Aorta (tissue), 5 donors: Measurements from ENCODE around the gene INSM1. TPM values are rescaled to one million over a fixed set of nuclear protein-coding genes. Genes with fewer than 3 reads are reported as not detected.

Source experiments
- ATAC-seq: fragments of 200-7000 bp; cut with Tn5 transposase; one replicate; pipeline ENCODE4 v1.9.1; 2022; ENCODE audit warnings: moderate library complexity; ENCODE audit not compliant: low FRiP score
- DNase-seq, 2 donors: peaks; one replicate each; pipeline ENCODE4 v3.0.0-alpha.2; 2020
- H3K27ac ChIP-seq, 2 donors: one replicate each; pipeline ENCODE4 v1.5.1; 2013; ENCODE audit warnings: low read length in 2 of 2, mild to moderate bottlenecking in 2 of 2, moderate library complexity in 2 of 2, control low read depth in 1 of 2, inconsistent platforms in 1 of 2, low read depth in 1 of 2
- H3K27me3 ChIP-seq, 2 donors: one replicate each; pipeline ENCODE4 v1.6.1; 2013; ENCODE audit warnings: control low read depth in 1 of 2, low read length in 1 of 2, mild to moderate bottlenecking in 1 of 2, moderate library complexity in 1 of 2; ENCODE audit not compliant: insufficient read depth in 2 of 2, control insufficient read depth in 1 of 2
- H3K36me3 ChIP-seq, 2 donors: one replicate each; pipeline ENCODE4 v1.6.1; 2013; ENCODE audit warnings: control low read depth in 1 of 2, low read length in 1 of 2, mild to moderate bottlenecking in 1 of 2; ENCODE audit not compliant: insufficient read depth in 2 of 2, control insufficient read depth in 1 of 2
- H3K4me1 ChIP-seq, 2 donors: one replicate each; pipeline ENCODE4 v1.6.1; 2013; ENCODE audit warnings: low read length in 2 of 2, control low read depth in 1 of 2, mild to moderate bottlenecking in 1 of 2, moderate library complexity in 1 of 2; ENCODE audit not compliant: insufficient read depth in 2 of 2, control insufficient read depth in 1 of 2
- H3K4me3 ChIP-seq, 2 donors: one replicate each; pipeline ENCODE4 v1.5.1; 2013; ENCODE audit warnings: low read length in 2 of 2, control low read depth in 1 of 2, mild to moderate bottlenecking in 1 of 2
- H3K9me3 ChIP-seq: one replicate; pipeline ENCODE4 v1.6.1; 2013; ENCODE audit warnings: mild to moderate bottlenecking, low read length; ENCODE audit not compliant: control insufficient read depth
- WGBS, 2 donors: extraction: QIAGEN DNeasy Blood & Tissue Kit; methylation state at CpG; one replicate each; pipeline ENCODE4 v1.1.7; 2013; 5-methylcytosine and 5-hydroxymethylcytosine counted together
- intact Hi-C, 2 donors: fragments of 100-400 bp; cut with DNase I; formaldehyde crosslinking; loops; one replicate each; pipeline versions ENCODE4 v1.14.2 to v1.15.0; 2022
- polyA plus RNA-seq, 2 donors: library from polyadenylated mRNA; stranded (reverse); fragments of 200-250 nt; gene quantifications; one replicate each; pipeline ENCODE4 v1.2.3, GENCODE V29; 2013
- total RNA-seq, 2 donors: library from RNA; stranded (reverse); fragmentation: NEBNext Ultra II Directional; extraction: Animal tissue kit (Norgen Biotek cat#: 25700); gene quantifications; one replicate each; pipeline ENCODE4 v1.2.1, GENCODE V29; 2021
- donor health status: healthy with polysubstance abuse.
- donor health status: Bipolar disorder and iron deficiency.
- donor health status: DM: no; HTN: no; CAD: no.
- donor health status: DM: no; HTN: no; CAD: no.
- donor health status: DM: yes; HTN: yes; CAD: no.

Gene INSM1
- total and polyA plus RNA-seq, 4 donors: 0.25 TPM; not detected in 3

DNA sequence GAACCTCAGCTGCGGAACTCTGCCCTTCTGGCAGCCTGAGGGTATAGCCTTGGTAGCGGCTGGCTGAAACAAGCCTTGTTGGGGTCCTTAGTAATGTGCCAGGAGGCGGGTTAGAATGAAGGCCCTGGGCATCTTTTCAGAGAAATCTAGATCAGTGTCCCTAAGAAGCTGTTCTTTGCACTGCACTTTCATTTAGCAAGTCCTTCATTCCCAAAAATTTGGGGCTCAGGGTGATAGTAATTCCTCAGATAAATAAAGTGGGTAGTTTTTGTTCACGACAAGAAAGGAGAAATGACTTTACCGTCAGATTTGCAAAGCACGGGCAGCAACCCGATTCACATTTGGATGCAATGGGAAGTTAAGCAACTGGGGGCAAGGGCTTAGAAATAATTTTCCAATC, 3.2 kb downstream of the INSM1 start:
- WGBS, 2 donors: 24 to 31% methylated on average over 7 of the region's 7 CpGs
- H3K27ac ChIP-seq: no peak overlapping the region
- DNase-seq (no peak), ATAC-seq (no peak)
- H3K4me1 ChIP-seq: no peaks in the 10 kb centered on the region
- H3K36me3 ChIP-seq: no peaks in the 10 kb centered on the region
- no peak overlapping the region for H3K4me3 ChIP-seq
- peaks cover 0 to 3% of the 10 kb centered on the region in 2 donors for H3K27me3 ChIP-seq
- intact Hi-C loops: no loop called here
- H3K9me3 ChIP-seq: no peaks in the 10 kb centered on the region

GRCh38 chr20:20371681-20372080, 3.8 kb downstream of the INSM1 start:
- Histone ChIP-seq H3K9me3 (no peaks in the 10 kb centered on the region), H3K36me3 (no peaks in the 10 kb centered on the region), H3K27ac (no peak overlapping the region), H3K4me1 (no peaks in the 10 kb centered on the region), H3K27me3 (peaks cover 0 to 3% of the 10 kb centered on the region in 2 donors), H3K4me3 (no peak overlapping the region)
- 16 to 18% methylated on average over 3 of the region's 3 CpGs for WGBS, 2 donors
- intact Hi-C loops: no loop called here
- ATAC-seq (no peak), DNase-seq (no peak)

GRCh38 chr20:20373091-20373571, 5.2 kb downstream of the INSM1 start:
- no peak for DNase-seq
- intact Hi-C loops: no loop called here
- no peak for ATAC-seq
- Histone ChIP-seq H3K9me3 (no peaks in the 10 kb centered on the region), H3K4me3 (no peak overlapping the region), H3K27me3 (peaks cover 0 to 3% of the 10 kb centered on the region in 2 donors), H3K36me3 (no peaks in the 10 kb centered on the region), H3K4me1 (no peaks in the 10 kb centered on the region), H3K27ac (no peak overlapping the region)
- 37 to 40% methylated on average over 17 of the region's 17 CpGs for WGBS, 2 donors

GRCh38 chr20:20375862-20376261, 8.0 kb downstream of the INSM1 start:
- no peaks in the 10 kb centered on the region for H3K4me1 ChIP-seq
- WGBS, 2 donors: 46 to 57% methylated on average over 8 of the region's 8 CpGs
- no peak overlapping the region for H3K4me3 ChIP-seq
- DNase-seq: no peak
- no peak overlapping the region for H3K27ac ChIP-seq
- no peaks in the 10 kb centered on the region for H3K36me3 ChIP-seq
- ATAC-seq: no peak
- peaks cover under 1% of the 10 kb centered on the region for H3K9me3 ChIP-seq
- intact Hi-C loops: no loop called here
- peaks cover 0 to 3% of the 10 kb centered on the region in 2 donors for H3K27me3 ChIP-seq

- H3K9me3 ChIP-seq: peaks cover 2% of the 10 kb centered on the region
- WGBS, 2 donors: 64 to 67% methylated on average over 9 of the region's 9 CpGs
- no peaks in the 10 kb centered on the region for H3K36me3 ChIP-seq
- no peak for ATAC-seq
- H3K27me3 ChIP-seq: no peaks in the 10 kb centered on the region
- no peak overlapping the region for H3K27ac ChIP-seq
- intact Hi-C loops: no loop called here
- H3K4me1 ChIP-seq: no peaks in the 10 kb centered on the region
- H3K4me3 ChIP-seq: no peak overlapping the region
- DNase-seq: no peak
These were observed 18.3 kb downstream of the INSM1 start for GRCh38 chr20:20386192-20386591.

DNA sequence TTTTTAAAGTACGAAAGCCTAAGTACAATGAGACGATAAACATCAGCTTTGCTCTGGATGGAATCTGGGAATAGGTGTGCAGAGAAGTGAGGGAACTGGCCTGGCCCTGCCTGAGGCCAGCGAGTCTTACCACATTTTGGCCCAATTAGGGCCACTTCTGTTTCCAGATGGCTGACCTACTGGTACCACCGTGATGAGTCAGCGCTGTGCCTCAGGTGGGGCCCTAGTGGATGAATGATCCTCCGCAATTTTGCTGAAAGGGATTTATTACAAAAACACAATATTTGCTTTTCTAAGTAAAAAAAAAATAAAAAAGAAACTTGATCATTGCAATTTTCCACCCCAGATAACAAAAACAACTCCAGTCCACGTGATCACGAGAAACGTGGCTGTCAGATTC, 22.5 kb downstream of the INSM1 start:
- no peak overlapping the region for H3K27ac ChIP-seq
- WGBS, 2 donors: 92 to 94% methylated on average over 9 of the region's 9 CpGs
- no peak for DNase-seq
- H3K4me3 ChIP-seq: no peak overlapping the region
- H3K9me3 ChIP-seq: no peaks in the 10 kb centered on the region
- intact Hi-C loops: no loop called here
- ATAC-seq: no peak
- no peaks in the 10 kb centered on the region for H3K27me3 ChIP-seq
- no peaks in the 10 kb centered on the region for H3K36me3 ChIP-seq
- H3K4me1 ChIP-seq: no peaks in the 10 kb centered on the region

DNA sequence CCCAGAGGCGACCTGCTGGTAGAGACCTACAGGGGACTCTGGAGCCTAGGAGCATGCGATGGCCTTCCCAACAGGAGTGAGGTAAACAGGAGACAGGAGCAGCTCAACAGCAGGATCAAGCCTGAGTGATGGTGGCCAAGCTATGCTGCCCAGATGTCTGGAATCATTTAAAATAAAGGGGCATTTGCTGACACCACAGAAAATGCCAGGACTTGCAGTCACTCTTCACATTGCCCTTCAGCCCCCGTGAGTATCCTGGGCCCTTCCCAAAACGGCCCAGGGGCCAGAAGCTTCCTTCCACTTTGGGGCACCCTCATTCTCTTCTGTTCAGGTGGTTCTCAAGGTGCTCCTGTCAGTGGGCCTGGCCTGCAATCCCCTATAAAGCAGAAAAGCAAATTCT, 23.2 kb downstream of the INSM1 start:
- no peaks in the 10 kb centered on the region for H3K27me3 ChIP-seq
- H3K36me3 ChIP-seq: no peaks in the 10 kb centered on the region
- no peaks in the 10 kb centered on the region for H3K9me3 ChIP-seq
- no peaks in the 10 kb centered on the region for H3K4me1 ChIP-seq
- DNase-seq: no peak
- no peak overlapping the region for H3K27ac ChIP-seq
- intact Hi-C loops: no loop called here
- no peak for ATAC-seq
- no peak overlapping the region for H3K4me3 ChIP-seq
- WGBS, 2 donors: 85 to 89% methylated on average over 4 of the region's 4 CpGs

DNA sequence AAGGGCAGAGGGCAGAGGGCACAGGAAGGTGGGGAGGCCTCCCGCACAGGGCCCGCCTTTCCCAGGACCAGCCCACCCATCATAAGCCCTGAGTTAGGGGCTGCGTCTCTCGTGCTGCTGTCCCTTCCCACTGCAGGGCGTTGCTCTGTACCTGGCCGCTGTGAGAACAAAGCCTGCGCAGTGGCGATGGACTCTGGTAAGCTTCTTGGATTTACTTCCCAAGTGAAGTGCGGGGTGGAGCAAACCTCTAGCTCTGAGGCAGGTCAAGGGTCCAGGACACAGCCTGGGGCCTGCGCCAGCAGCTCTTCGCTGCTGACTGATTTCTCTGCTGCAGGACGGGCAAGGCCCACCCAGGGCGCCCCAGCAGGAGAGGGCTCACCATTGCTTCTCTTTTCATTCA, 23.9 kb downstream of the INSM1 start:
- H3K27ac ChIP-seq: no peak overlapping the region
- no peak for ATAC-seq
- no peaks in the 10 kb centered on the region for H3K27me3 ChIP-seq
- no peaks in the 10 kb centered on the region for H3K36me3 ChIP-seq
- intact Hi-C loops: no loop called here
- H3K9me3 ChIP-seq: no peaks in the 10 kb centered on the region
- no peak for DNase-seq
- no peak overlapping the region for H3K4me3 ChIP-seq
- 90% methylated on average over 13 of the region's 13 CpGs for WGBS, 2 donors
- no peaks in the 10 kb centered on the region for H3K4me1 ChIP-seq

GRCh38 chr20:20393207-20394120, 25.6 kb downstream of the INSM1 start:
- Histone ChIP-seq H3K9me3 (no peaks in the 10 kb centered on the region), H3K27ac (no peak overlapping the region), H3K27me3 (no peaks in the 10 kb centered on the region), H3K4me3 (no peak overlapping the region), H3K36me3 (no peaks in the 10 kb centered on the region), H3K4me1 (no peaks in the 10 kb centered on the region)
- DNase-seq (no peak), ATAC-seq (no peak)
- 70 to 78% methylated on average over 20 of the region's 20 CpGs for WGBS, 2 donors
- intact Hi-C loops: no loop called here
